ENCODE data around the gene EXOC2.
"Not testable (repeated sequence)": the region's sequence is repeated elsewhere in the genome, so short reads cannot be mapped to it uniquely, and the experiment has no call there.

EXOC2 gene

GRCh38 chr6:570825-571224, 122.1 kb downstream of the EXOC2 start:
- no peak for DNase-seq

DNA sequence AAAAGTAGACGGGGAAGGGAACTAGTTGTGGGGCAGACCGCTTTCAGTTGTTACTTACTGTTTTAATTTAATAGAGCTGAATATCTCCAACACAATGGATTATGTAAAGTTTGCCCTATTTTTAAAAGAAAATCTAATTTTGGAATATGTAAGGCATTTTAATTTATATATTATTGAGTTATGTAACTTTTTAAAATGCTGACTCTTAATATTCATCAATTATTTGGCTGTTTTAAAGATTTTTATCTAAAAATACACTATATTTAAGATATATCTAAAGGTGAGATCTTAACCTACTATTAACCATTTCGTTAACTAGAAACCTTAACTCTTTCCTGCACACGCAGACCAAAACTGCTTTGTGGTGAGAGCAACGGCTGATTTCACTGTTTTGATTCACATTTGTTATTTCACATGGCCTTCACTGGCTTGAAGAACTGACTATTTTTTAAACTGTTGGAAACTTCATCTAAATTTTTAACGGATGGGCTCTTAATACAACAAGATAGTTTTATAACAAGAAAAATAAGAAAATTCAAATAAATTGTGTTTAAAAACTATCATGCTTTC, 123.9 kb downstream of the EXOC2 start:
- no peak for DNase-seq

DNA sequence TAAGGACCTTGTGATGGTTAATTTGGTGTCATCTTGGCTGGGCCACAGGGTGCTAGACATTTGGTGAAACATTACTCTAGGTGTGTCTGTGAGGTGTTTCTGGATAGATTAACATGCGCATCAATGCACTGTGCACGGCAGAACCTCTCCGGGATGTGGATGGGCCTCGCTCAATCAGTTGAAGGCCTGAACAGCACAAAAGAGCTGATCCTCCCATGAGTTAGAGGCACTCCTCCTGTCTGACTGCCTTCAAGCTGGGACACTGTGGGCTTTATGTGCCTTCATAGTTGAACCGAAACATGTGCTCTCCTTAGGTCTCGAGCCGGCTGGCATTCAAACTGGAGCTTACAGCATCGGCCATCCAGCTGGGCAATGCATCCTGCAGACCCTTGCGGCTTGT, 124.9 kb downstream of the EXOC2 start:
- no peak for DNase-seq

DNA sequence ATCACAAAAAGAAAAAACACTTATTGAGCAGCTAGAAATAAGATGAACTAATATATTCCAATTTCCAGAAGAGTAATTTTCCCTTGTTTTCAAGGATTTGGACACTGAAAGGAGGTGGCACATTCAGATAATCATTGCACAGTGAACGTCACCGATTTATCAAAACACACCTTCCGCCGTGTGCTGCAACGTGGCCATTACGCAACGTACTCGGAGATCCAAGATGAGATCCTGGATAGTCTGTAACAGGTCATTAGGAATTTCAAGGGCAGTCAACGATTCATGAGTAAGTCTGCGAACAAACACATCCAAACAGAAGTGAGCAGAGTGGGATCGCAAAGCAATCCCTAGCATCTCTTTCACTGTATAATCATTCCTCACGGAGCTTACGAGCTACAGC, 129.1 kb downstream of the EXOC2 start:
- DNase-seq, result no peak

GRCh38 chr6:562052-562676, 130.8 kb downstream of the EXOC2 start:
- DNase-seq, result no peak

DNA sequence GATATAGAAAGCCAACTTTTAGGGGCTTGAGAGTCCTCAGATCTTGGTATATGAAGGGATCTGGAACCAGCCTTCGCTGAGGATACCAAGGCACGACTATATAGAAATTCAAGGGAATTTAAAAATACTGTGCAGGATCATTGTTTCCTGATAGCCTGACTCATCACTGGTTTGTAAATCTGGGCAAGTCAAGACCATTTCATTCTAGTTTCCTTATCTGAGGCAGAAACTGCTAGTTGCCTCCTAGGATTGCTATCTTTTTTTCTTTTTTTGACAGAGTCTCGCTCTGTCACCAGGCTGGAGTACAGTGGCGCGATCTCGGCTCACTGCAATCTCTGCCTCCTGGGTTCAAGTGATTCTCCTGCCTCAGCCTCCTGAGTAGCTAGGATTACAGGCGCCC, 131.6 kb downstream of the EXOC2 start:
- DNase-seq, result not testable (repeated sequence)

DNA sequence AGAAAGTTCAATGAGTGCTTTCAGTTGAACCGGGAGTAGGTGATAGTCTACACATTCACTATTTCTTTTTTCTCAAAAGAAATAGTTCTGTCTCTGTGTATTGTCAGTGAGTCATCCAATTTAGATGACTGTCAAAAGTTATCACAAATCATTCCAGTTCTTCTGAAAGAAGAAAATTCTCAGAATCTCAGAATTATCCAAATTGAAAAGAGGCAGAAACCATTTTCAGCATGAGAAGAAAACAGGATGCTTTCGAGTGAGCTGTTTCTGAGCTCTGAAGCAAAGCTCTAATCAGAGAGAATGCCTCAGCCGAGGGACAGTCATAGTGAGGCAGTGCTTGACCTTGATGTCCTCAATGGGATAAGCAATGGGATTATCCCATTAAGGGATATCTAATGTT, 134.0 kb downstream of the EXOC2 start:
- no peak for DNase-seq

GRCh38 chr6:558089-558488, 134.8 kb downstream of the EXOC2 start:
- DNase-seq, result no peak

GRCh38 chr6:551829-552350, 141.0 kb downstream of the EXOC2 start:
- no peak for DNase-seq

- DNase-seq, result peak; percentile 35
These were observed 141.5 kb downstream of the EXOC2 start for GRCh38 chr6:551405-551804.

GRCh38 chr6:549906-550305, 143.0 kb downstream of the EXOC2 start:
- no peak for DNase-seq

DNA sequence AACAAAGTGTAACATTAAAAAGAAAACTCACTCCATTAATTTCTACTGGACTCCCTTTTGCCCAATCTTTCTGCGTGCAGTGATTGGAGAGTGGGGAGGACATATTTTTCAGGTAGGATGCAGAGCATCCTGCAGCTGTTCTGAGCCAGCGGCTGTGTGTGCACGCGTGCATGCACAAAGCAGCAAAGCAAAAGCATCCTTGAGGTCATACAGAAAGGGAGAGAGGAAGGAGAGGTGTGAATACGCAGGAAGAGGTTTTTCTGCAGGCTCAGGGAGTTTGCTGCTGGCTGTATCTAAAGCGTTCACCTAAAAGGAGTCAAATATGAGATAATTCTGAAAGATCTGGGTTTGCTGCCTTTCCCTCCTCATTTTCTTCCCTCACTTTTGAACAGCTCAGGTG, 144.4 kb downstream of the EXOC2 start:
- peak; percentile 41 for DNase-seq

DNA sequence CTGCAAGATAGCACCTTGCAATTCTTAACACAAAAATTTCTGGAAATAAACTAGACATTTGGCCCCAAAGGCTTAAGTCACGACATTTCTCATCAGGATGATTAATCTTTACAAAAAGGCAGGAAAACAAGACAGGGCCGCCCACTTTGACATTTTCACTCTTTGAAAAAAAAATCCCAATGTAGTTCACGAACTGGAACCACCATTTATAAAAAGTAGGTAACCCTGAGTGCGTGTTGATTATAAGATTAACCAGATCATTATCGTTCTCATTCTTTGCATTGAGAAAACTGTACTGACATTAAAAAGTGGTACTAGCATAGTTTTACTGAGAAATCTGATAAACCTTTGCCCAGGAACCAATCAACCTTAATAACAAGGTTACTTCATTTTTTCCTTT, 144.8 kb downstream of the EXOC2 start:
- DNase-seq, result no peak

- no peak for DNase-seq
These were observed 152.4 kb downstream of the EXOC2 start for GRCh38 chr6:540490-540889.

- DNase-seq, result no peak
These were observed 155.8 kb downstream of the EXOC2 start for GRCh38 chr6:537114-537513.

DNA sequence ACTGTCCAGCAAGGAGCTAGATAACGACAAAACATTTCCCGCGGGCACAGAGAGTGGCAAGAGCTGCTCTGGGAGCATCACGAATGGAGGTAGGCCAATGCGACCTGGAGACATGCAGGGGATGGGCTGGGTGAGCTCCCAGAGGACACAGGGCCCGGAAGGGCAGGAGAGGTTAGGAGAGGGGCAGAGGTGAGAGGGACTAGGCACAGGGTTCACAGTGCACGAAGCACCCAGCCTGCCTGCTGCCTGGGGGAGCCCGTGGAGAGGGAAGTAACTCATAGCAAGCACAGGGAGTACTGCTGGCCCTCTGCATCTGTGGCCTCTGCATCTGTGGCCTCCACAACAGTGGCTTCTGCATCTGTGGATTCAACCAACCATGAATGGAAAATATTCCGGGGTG, 162.5 kb downstream of the EXOC2 start:
- no peak for DNase-seq

DNA sequence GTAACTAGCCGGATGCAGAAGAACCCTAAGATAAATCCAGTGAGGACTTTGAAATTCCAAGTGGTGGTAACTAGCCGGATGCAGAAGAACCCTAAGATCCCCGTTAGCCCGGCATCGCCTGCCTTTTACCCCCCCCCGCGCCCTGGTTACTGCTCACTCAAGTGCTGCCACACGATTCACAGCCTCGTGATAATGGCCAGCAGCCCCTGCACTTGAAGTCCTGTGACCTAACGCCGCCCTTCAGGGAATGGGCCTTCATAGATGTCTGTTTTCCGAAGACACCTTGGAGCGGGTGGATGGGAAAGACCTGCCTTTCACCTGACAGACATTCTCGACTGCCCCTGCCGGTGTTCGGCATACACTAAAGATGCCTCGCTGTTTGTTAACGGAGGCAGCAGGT, 163.9 kb downstream of the EXOC2 start:
- no peak for DNase-seq

DNA sequence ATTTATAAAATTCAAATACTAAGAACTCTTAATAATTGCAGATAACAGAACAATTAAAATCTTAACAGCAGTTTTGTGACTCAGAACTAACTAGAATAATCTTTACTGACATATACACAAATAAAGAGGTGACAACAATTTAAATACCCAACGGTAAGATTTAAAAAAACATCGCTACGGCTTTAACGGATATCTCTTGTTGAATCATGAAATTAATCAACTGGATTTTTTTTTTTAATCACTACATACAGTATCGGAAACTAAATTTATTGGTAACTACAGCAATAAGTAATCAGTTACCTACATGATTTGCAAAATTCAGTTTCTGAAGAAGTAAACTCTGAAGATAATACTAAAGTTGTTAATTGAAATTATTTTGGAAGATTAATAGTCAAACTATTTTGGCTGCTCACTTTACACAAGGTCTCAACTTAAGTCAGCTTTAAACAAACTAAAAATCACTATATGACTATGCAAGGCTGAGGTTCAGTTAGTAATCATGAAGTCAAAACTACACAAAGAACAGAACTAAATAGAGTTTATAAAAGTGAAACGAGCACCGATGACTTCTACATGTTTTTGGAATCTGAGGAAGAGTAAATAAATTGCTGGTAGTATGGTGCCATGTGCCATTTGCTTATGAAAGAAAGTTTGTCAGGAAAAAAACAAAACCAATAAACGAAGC, 164.8 kb downstream of the EXOC2 start:
- no peak for DNase-seq

DNA sequence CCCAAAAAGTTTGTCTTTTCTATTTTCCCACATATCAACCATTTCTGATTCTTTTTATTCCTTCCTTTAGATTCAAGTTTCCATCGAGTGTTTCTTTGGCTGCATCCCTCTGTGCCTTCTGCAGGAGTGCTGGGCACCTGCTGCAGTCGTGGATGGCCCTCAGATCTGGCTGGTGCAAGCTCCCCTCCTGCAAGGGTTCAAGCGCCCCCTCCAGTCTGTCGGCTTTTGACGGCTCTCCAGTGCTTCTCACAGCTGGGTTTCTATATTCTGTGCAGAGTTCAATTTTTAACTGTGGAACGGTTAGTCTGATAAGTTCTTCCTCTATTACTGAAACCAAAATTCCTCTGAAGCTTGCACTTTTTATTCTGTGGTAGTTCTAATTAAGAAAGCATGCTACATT, 168.1 kb downstream of the EXOC2 start:
- DNase-seq, result peak; percentile 38

DNA sequence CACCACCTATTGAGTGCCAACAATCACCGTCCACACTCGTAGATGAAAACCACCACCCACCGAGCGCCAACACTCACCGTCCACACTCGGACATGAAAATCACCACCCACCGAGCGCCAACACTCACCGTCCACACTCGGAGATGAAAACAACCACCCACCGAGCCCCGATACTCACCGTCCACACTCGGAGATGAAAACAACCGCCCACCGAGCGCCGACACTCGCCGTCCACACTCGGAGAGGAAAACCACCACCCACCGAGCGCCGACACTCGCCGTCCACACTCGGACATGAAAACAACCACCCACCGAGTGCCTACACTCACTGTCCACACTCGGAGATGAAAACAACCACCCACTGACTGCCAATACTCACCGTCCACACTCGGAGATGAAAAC, 172.1 kb downstream of the EXOC2 start:
- no peak for DNase-seq

DNA sequence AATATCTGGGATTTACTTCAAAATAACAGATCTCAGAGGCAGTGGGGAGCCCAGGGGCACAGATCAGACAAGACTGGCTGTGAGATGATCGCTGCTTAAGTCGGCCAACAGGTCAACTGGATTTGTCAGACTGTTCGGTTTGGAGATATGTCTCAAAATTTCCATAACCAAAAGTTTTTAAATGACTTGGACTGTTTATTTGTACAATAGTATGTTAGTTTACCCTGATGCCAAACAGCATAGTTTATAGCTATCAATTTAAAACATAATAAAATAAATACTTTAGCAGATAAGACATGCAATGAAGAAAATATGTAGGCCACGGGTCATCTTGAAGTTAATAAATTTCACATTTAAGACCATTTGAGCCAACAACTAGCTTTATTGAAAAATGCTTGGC, 174.7 kb downstream of the EXOC2 start:
- no peak for DNase-seq

DNA sequence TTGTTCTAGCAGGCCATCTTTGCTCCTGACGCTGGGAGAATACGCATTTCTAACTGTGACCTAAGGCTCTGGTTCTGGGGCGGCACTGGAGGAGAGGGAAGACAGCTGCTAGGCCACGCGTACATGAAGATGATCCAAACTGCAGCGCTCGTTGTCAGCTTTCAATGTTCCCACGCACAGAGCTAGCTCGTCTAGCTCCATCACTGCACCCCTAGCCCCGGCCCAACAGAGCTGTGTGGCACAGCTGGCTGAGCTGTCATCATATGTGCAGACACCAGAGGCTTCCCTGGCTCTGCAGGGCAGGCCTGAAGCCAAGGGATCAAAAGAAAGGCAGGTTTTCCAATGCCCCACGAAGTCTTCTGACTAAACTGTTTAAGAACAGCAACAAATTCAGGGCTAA, 176.7 kb downstream of the EXOC2 start:
- DNase-seq, result no peak

GRCh38 chr6:515267-515666, 177.7 kb downstream of the EXOC2 start:
- DNase-seq, result no peak

DNA sequence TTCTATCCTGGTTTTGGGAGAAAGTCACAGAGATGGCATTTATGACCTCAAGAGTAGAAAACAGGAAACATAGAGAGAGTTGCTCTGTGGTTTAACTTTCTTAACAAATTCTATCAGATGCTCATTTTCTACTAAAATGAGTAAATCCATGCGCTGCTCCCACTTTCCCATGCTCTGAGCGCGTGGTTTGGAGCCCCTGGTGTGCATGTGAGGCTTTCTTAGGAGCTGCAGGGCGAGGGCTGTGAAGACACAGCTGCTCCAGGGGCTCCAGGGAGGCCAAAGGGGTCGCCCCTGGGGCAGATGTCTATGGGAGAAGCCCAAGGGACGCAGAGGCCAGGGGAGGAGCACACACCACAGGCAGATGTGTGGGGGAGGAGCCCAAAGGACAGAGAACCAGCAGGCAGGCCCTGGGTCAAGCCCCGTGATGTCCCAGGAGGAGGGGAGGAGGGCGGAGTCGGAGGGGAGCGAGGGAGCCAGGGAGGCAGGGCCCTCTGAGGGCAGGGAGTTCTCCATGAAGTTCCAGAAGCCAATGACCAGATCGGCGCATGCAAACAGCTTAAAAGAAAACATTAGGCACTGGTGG, 178.5 kb downstream of the EXOC2 start:
- no peak for DNase-seq

Data from stimulated activated CD4-positive, alpha-beta T cell treated with anti-CD3 and anti-CD28 coated beads, Interleukin-4, amount 100 ng/mL, for 1 hour (primary cell).